ENCODE measurements around the gene KMT2C. TPM values are rescaled to one million over a fixed set of nuclear protein-coding genes. Genes with fewer than 3 reads are reported as not detected.

The KMT2C gene
- total and polyA plus RNA-seq, 2 experiments from 2014 or later = 7.2 to 14.2 TPM

DNA sequence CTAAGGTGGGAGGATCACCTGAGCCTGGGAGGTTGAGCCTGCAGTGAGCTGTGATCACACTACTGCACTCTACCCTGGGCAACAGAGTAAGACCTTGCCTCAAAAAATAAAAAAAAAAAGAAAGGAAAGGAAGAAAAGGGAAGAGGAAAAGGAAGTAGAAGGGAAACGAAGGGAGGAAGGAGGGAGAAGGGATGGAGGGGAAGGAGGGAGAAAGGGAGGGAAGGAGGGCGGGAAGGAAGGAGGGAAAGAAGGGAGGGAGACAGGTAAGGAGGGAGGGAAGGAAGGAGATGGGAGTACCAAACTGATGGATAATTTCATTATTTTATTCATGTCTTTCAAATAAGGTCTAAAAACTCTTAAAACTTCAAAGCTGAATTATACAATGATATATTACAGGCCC lies 106.3 kb downstream of the KMT2C start:
- in situ Hi-C loops (cut with MboI) = loop anchor here (25.0 kb wide), 1 partner anchor 483 kb away; no protein-coding TSS in a partner anchor
- H3K36me3 ChIP-seq (ENCODE audit: low read depth) = peaks cover 11% of the 10 kb centered on the region; the same call in 1 of the 2 replicates
- no peak overlapping the region for H3K27ac ChIP-seq
- no peaks in the 10 kb centered on the region for H3K9me3 ChIP-seq (ENCODE audit: low read depth)
- TF ChIP-seq EZH2 (IDR thresholded peaks at IDR 0.05; ENCODE audit: insufficient read depth, poor library complexity, severe bottlenecking) = no peak
- TF ChIP-seq EZH2phosphoT487 (IDR thresholded peaks at IDR 0.05; ENCODE audit: insufficient read depth, low read depth) = no peak
- H3K9ac ChIP-seq = no peak overlapping the region
- peaks cover 9% of the 10 kb centered on the region; the same call in 1 of the 2 replicates for H3F3A ChIP-seq (ENCODE audit: insufficient read depth)
- H3K4me1 ChIP-seq (ENCODE audit: insufficient read depth) = 0 out of 2 replicates have a peak, but pooled peaks cover 7% of the 10 kb centered on the region
- H3K9me2 ChIP-seq (ENCODE audit: insufficient read depth) = no peaks in the 10 kb centered on the region
- H3K27me3 ChIP-seq (replicated peaks; ENCODE audit: insufficient read depth) = no peaks in the 10 kb centered on the region
- peaks cover 84% of the 10 kb centered on the region for H3K79me2 ChIP-seq (ENCODE audit: insufficient read depth)
- no peaks in the 10 kb centered on the region; the same call in 1 of the 2 replicates for H4K20me1 ChIP-seq (ENCODE audit: insufficient read depth)
- H2AFZ ChIP-seq = no peak overlapping the region
- H3K4me3 ChIP-seq = no peak overlapping the region
- no peak for DNase-seq
- WGBS, 2 experiments (ENCODE audit: low coverage in 1 of 2, low lambda C conversion rate in 2 of 2, missing lambda C conversion rate in 2 of 2) = 90 to 94% methylated on average over 2 of the region's 2 CpGs
- H3K4me2 ChIP-seq (ENCODE audit: unreplicated experiment) = no peak overlapping the region

DNA sequence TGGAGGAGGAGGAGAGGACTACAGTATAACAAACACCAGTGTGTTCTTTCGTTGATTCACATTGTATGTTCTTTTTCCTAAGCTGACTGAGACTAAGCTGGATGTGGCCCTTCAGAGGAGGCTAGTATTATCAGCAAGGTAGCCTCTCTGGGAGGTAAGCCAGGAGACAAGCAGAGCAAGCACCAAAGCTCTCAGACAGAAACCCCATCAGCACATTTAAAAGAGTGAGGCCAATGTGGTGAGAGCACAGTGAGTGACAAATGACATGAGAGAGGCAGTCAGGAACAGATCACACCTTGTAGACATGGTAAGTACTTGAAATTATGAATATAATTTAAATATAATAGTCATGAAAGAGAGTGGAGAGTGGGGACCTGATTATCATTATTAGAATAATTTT lies 107.6 kb downstream of the KMT2C start:
- Histone ChIP-seq H3K4me1 (ENCODE audit: insufficient read depth) (0 out of 2 replicates have a peak, but pooled peaks cover 7% of the 10 kb centered on the region), H3F3A (ENCODE audit: insufficient read depth) (peaks cover 9% of the 10 kb centered on the region; the same call in 1 of the 2 replicates), H2AFZ (no peak overlapping the region), H3K9me3 (ENCODE audit: low read depth) (no peaks in the 10 kb centered on the region), H3K4me3 (no peak overlapping the region), H3K36me3 (ENCODE audit: low read depth) (peaks cover 11% of the 10 kb centered on the region; the same call in 1 of the 2 replicates), H3K27me3 (replicated peaks; ENCODE audit: insufficient read depth) (no peaks in the 10 kb centered on the region), H3K9ac (no peak overlapping the region), H4K20me1 (ENCODE audit: insufficient read depth) (no peaks in the 10 kb centered on the region; the same call in 1 of the 2 replicates), H3K9me2 (ENCODE audit: insufficient read depth) (no peaks in the 10 kb centered on the region), H3K79me2 (ENCODE audit: insufficient read depth) (peaks cover 82% of the 10 kb centered on the region), H3K27ac (no peak overlapping the region), H3K4me2 (ENCODE audit: unreplicated experiment) (no peak overlapping the region)
- DNase-seq = no peak
- in situ Hi-C loops (cut with MboI) = loop anchor here (25.0 kb wide), 1 partner anchor 484 kb away; no protein-coding TSS in a partner anchor
- 88 to 97% methylated on average over 1 of the region's 1 CpG for WGBS, 2 experiments (ENCODE audit: low coverage in 1 of 2, low lambda C conversion rate in 2 of 2, missing lambda C conversion rate in 2 of 2)
- no peak for TF ChIP-seq EZH2 (IDR thresholded peaks at IDR 0.05; ENCODE audit: insufficient read depth, poor library complexity, severe bottlenecking)
- TF ChIP-seq EZH2phosphoT487 (IDR thresholded peaks at IDR 0.05; ENCODE audit: insufficient read depth, low read depth) = no peak

DNA sequence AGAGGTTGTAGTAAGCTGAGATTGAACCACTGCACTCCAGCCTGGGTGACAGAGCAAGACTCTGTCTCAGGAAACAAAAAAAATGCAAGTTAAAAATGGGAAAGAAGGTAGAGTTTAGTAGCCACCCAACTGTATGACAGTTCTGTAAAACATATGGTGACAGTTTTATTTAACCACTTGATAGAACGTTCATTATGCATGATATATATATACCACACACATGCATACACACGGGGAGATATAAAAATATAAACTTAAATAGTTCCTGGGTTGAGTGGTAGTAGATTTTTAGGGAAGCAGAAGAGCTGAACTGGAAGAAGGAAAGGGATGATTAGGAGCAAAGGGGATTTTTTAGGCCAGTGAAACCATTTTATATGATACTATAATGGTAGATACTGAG lies 120.0 kb downstream of the KMT2C start:
- peaks cover 21% of the 10 kb centered on the region for H3K4me1 ChIP-seq (ENCODE audit: insufficient read depth)
- 77 to 79% methylated on average over 2 of the region's 2 CpGs for WGBS, 2 experiments (ENCODE audit: low coverage in 1 of 2, low lambda C conversion rate in 2 of 2, missing lambda C conversion rate in 2 of 2)
- no peak overlapping the region for H3K4me3 ChIP-seq
- no peaks in the 10 kb centered on the region for H3K9me2 ChIP-seq (ENCODE audit: insufficient read depth)
- no peak overlapping the region for H3K9ac ChIP-seq
- H4K20me1 ChIP-seq (ENCODE audit: insufficient read depth) = no peaks in the 10 kb centered on the region
- no peak for DNase-seq
- H3K27me3 ChIP-seq (replicated peaks; ENCODE audit: insufficient read depth) = no peaks in the 10 kb centered on the region
- in situ Hi-C loops (cut with MboI) = no loop called here
- no peaks in the 10 kb centered on the region for H3K9me3 ChIP-seq (ENCODE audit: low read depth)
- H3K4me2 ChIP-seq (ENCODE audit: unreplicated experiment) = no peak overlapping the region
- no peak overlapping the region for H2AFZ ChIP-seq
- peaks cover 94% of the 10 kb centered on the region for H3K79me2 ChIP-seq (ENCODE audit: insufficient read depth)
- 0 out of 2 replicates have a peak, but pooled peaks cover 9% of the 10 kb centered on the region for H3K36me3 ChIP-seq (ENCODE audit: low read depth)
- H3F3A ChIP-seq (ENCODE audit: insufficient read depth) = no peaks in the 10 kb centered on the region; the same call in 1 of the 2 replicates
- no peak overlapping the region for H3K27ac ChIP-seq
- no peak for TF ChIP-seq EZH2phosphoT487 (IDR thresholded peaks at IDR 0.05; ENCODE audit: insufficient read depth, low read depth)
- no peak for TF ChIP-seq EZH2 (IDR thresholded peaks at IDR 0.05; ENCODE audit: insufficient read depth, poor library complexity, severe bottlenecking)

DNA sequence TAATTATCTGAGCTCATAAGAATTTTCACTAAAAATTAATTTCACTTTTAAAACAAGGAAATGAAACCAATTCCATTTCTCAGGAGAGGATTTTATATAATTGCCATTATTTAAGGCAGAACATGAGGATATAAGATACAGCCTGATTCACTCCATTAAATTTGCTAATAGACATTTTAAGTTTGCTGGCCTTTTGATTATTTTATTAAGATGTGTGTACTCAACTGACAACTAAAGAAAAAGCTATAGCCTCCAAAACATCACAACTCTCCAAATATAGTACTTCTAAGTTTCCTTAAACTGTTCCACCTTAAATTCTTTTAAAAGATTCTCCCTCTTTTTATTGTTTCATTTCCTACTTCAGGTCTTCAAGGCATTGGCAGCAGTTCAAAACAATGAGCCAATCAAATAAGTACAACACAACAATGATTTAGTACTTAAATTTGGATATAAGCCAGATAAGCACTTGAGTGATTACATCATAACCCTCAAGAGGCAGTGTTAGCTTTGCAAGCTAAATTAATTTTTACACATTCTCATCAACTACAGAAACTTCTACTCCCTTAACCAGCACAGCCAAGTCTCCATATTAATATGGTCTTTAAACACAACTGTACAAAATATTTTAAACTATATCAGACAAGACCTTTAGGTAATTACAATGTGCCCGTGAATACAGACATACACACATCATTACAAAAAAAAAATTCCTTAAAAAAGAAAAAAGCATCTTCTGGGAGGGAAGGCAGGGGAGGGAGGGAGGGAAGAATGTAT lies 121.8 kb downstream of the KMT2C start:
- peaks cover 87% of the 10 kb centered on the region for H3K79me2 ChIP-seq (ENCODE audit: insufficient read depth)
- H3K4me1 ChIP-seq (ENCODE audit: insufficient read depth) = peaks cover 21% of the 10 kb centered on the region
- H3K4me2 ChIP-seq (ENCODE audit: unreplicated experiment) = peak overlapping the region; percentile 35
- peak; percentile 52 for DNase-seq
- no peaks in the 10 kb centered on the region for H4K20me1 ChIP-seq (ENCODE audit: insufficient read depth)
- H3K9me2 ChIP-seq (ENCODE audit: insufficient read depth) = no peaks in the 10 kb centered on the region
- WGBS, 2 experiments (ENCODE audit: low coverage in 1 of 2, low lambda C conversion rate in 2 of 2, missing lambda C conversion rate in 2 of 2) = 10 to 18% methylated on average over 1 of the region's 1 CpG
- H3K9me3 ChIP-seq (ENCODE audit: low read depth) = no peaks in the 10 kb centered on the region
- no peak for TF ChIP-seq EZH2 (IDR thresholded peaks at IDR 0.05; ENCODE audit: insufficient read depth, poor library complexity, severe bottlenecking)
- no peak for TF ChIP-seq EZH2phosphoT487 (IDR thresholded peaks at IDR 0.05; ENCODE audit: insufficient read depth, low read depth)
- no peaks in the 10 kb centered on the region; the same call in 1 of the 2 replicates for H3F3A ChIP-seq (ENCODE audit: insufficient read depth)
- no peak overlapping the region for H3K9ac ChIP-seq
- no peak overlapping the region for H3K4me3 ChIP-seq
- H3K27ac ChIP-seq = no peak overlapping the region
- in situ Hi-C loops (cut with MboI) = no loop called here
- 0 out of 2 replicates have a peak, but pooled peaks cover 9% of the 10 kb centered on the region for H3K36me3 ChIP-seq (ENCODE audit: low read depth)
- H2AFZ ChIP-seq = no peak overlapping the region
- no peaks in the 10 kb centered on the region for H3K27me3 ChIP-seq (replicated peaks; ENCODE audit: insufficient read depth)
